HepG2 (cell line): ENCODE results near the gene ABHD12. TPM values are rescaled to one million over a fixed set of nuclear protein-coding genes. Genes with fewer than 3 reads are reported as not detected.

ENCODE experiments used
- CEBPB ChIP-seq: IDR thresholded peaks from 2 replicates; pipeline ENCODE4 v1.6.1; 2011; ENCODE audit warnings: low read depth, low read length, improper control_type of control experiment, borderline replicate concordance
- DNMT1 ChIP-seq: sonication (generic); formaldehyde crosslinking; IDR thresholded peaks from 2 replicates; pipeline ENCODE4 v1.5.1; 2020; ENCODE audit warnings: mild to moderate bottlenecking, missing genetic modification reagents
- HDAC1 ChIP-seq: sonication (generic); formaldehyde crosslinking; IDR thresholded peaks from 2 replicates; pipeline ENCODE4 v1.5.1; 2020; ENCODE audit warnings: mild to moderate bottlenecking, missing genetic modification reagents
- KAT8 ChIP-seq: IDR thresholded peaks from 2 replicates; pipeline ENCODE4 v1.6.1; 2016; ENCODE audit warnings: missing genetic modification reagents, missing compliant biosample characterization
- MED8 ChIP-seq: sonication (generic); formaldehyde crosslinking; IDR thresholded peaks from 2 replicates; pipeline ENCODE4 v1.8.1; 2023; ENCODE audit warnings: mild to moderate bottlenecking, missing genetic modification reagents; ENCODE audit not compliant: insufficient replicate concordance
- MTA1 ChIP-seq: sonication (generic); formaldehyde crosslinking; IDR thresholded peaks from 2 replicates; pipeline ENCODE4 v1.4.0; 2020; ENCODE audit warnings: missing genetic modification reagents, mild to moderate bottlenecking, borderline replicate concordance
- NFKB2 ChIP-seq: sonication (generic); formaldehyde crosslinking; IDR thresholded peaks from 2 replicates; pipeline ENCODE4 v1.4.0; 2020; ENCODE audit warnings: missing genetic modification reagents, borderline replicate concordance
- RCOR2 ChIP-seq: IDR thresholded peaks from 2 replicates; pipeline ENCODE4 v1.6.1; 2016; ENCODE audit warnings: missing biosample characterization, missing genetic modification reagents
- RFXANK ChIP-seq: IDR thresholded peaks from 2 replicates; pipeline ENCODE4 v1.6.1; 2016
- SCMH1 ChIP-seq: sonication (generic); formaldehyde crosslinking; IDR thresholded peaks from 2 replicates; pipeline ENCODE4 v1.9.0; 2021; ENCODE audit warnings: missing genetic modification reagents, mild to moderate bottlenecking, borderline replicate concordance
- SMAD1 ChIP-seq: sonication (generic); formaldehyde crosslinking; IDR thresholded peaks from 2 replicates; pipeline ENCODE4 v1.4.0; 2020; ENCODE audit warnings: missing genetic modification reagents, low read depth, mild to moderate bottlenecking, borderline replicate concordance
- SMARCE1 ChIP-seq: fragments of 450-650 bp; IDR thresholded peaks from 2 replicates; pipeline ENCODE4 v1.6.1; 2017; ENCODE audit warnings: borderline replicate concordance
- ZFP82 ChIP-seq: sonication (generic); formaldehyde crosslinking; IDR thresholded peaks from 2 replicates; pipeline ENCODE4 v1.5.1; 2020; ENCODE audit warnings: mild to moderate bottlenecking, missing genetic modification reagents, borderline replicate concordance
- ZNF329 ChIP-seq: sonication (generic); formaldehyde crosslinking; IDR thresholded peaks from 2 replicates; pipeline ENCODE4 v1.9.0; 2021; ENCODE audit warnings: low read depth, mild to moderate bottlenecking, missing genetic modification reagents
- ZNF616 ChIP-seq: sonication (generic); formaldehyde crosslinking; IDR thresholded peaks from 2 replicates; pipeline ENCODE4 v1.5.0; 2020; ENCODE audit warnings: low read depth, mild to moderate bottlenecking, missing genetic modification reagents
- ZNF879 ChIP-seq: sonication (generic); formaldehyde crosslinking; IDR thresholded peaks from 2 replicates; pipeline ENCODE4 v1.8.1; 2023; ENCODE audit warnings: missing genetic modification reagents
- polyA plus RNA-seq, 8 experiments: library from polyadenylated mRNA; depleted of rRNA in 3 of 8; stranded (reverse) in 7 of 8; unstranded in 1 of 8; fragments of >200 nt; fragmentation: Illumina TruSeq in 4 of 8; extraction: Trizol in 4 of 8; gene quantifications; 2 replicates each; pipeline versions ENCODE4 v1.2.1 to v1.2.3, GENCODE V29; 2011 to 2016; ENCODE audit warnings: low read depth in 4 of 8, missing spikeins in 1 of 8, mixed read lengths in 1 of 8; ENCODE audit not compliant: insufficient read depth in 1 of 8
- total RNA-seq, 5 experiments: library from RNA; depleted of rRNA; stranded (reverse); fragments of >200 nt; fragmentation: Illumina TruSeq; extraction: Trizol; gene quantifications; 2 replicates each; pipeline ENCODE4 v1.2.3, GENCODE V29; 2016; ENCODE audit warnings: low read depth in 1 of 5
- TF ChIP-seq, protein P1 (sequence below), 2 experiments: fragments of 450-650 bp in 1 of 2; sonication (generic) in 1 of 2; formaldehyde crosslinking in 1 of 2; IDR thresholded peaks; 2 replicates each; pipeline versions ENCODE4 v1.6.1 to v1.8.0; 2016 to 2022; ENCODE audit warnings: antibody characterized with exemption in 1 of 2, mild to moderate bottlenecking in 1 of 2, missing genetic modification reagents in 1 of 2
- TF ChIP-seq, protein P2 (sequence below), 2 experiments: sonication (generic) in 1 of 2; formaldehyde crosslinking in 1 of 2; IDR thresholded peaks; 2 replicates each; pipeline versions ENCODE4 v1.5.1 to v1.6.1; 2011 to 2020; ENCODE audit warnings: borderline replicate concordance in 1 of 2, low read depth in 1 of 2, low read length in 1 of 2, mild to moderate bottlenecking in 1 of 2, missing genetic modification reagents in 1 of 2, moderate library complexity in 1 of 2

The ABHD12 gene
- total and polyA plus RNA-seq, 2 of the 13 experiments (the other 11 are each of a cell fraction or from before 2014, with no cell fraction given), result 23.5 to 72.1 TPM

DNA sequence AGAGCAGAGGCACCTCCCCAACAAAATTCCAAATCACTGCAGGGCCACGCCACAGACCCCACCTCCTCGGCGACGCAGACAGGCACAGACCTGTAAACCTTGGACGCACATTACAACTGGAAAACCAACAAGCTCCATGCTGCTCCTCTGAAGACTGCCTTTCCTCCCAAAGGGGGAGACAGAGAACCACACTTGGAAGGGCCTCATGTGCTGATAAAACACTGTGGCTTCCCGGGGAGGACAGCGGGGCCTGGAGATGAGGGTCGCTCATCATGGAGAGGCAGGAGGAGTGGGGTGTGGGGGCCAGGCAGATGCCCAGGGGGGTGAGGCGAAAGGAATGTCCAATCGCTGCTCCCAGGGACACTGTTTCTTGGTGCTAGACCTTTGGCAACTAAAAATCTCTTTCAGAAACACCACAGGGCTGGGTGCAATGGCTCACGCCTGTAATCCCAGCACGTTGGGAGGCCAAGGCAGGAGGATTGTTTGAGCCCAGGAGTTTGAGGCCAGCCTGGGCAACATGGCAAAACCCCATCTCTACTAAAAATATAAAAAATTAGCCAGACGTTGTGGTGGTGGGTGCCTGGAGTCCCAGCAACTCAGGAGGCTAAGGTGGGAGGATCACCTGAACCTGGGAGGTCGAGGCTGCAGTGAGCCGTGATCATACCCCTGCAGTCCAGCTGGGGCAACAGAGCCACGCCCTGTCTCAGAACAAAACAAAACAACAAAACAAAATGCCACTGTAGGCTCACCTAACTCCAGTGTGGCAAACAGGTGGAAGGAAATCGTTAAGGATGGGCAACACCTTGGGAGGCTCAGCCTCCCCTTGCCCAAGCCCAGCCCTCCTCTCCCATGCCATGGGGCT lies 53.8 kb downstream of the ABHD12 start (continued):
- TF ChIP-seq, protein P1, sequence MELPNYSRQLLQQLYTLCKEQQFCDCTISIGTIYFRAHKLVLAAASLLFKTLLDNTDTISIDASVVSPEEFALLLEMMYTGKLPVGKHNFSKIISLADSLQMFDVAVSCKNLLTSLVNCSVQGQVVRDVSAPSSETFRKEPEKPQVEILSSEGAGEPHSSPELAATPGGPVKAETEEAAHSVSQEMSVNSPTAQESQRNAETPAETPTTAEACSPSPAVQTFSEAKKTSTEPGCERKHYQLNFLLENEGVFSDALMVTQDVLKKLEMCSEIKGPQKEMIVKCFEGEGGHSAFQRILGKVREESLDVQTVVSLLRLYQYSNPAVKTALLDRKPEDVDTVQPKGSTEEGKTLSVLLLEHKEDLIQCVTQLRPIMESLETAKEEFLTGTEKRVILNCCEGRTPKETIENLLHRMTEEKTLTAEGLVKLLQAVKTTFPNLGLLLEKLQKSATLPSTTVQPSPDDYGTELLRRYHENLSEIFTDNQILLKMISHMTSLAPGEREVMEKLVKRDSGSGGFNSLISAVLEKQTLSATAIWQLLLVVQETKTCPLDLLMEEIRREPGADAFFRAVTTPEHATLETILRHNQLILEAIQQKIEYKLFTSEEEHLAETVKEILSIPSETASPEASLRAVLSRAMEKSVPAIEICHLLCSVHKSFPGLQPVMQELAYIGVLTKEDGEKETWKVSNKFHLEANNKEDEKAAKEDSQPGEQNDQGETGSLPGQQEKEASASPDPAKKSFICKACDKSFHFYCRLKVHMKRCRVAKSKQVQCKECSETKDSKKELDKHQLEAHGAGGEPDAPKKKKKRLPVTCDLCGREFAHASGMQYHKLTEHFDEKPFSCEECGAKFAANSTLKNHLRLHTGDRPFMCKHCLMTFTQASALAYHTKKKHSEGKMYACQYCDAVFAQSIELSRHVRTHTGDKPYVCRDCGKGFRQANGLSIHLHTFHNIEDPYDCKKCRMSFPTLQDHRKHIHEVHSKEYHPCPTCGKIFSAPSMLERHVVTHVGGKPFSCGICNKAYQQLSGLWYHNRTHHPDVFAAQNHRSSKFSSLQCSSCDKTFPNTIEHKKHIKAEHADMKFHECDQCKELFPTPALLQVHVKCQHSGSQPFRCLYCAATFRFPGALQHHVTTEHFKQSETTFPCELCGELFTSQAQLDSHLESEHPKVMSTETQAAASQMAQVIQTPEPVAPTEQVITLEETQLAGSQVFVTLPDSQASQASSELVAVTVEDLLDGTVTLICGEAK (IDR thresholded peaks at IDR 0.05), result no peak
- TF ChIP-seq, protein P1 (CRISPR knock-in tag; IDR thresholded peaks at IDR 0.05), result 0 out of 2 replicates have a peak, but pooled peaks have one; percentile 14
- TF ChIP-seq SMARCE1 (no peak), ZFP82 (CRISPR knock-in tag) (no peak), ZNF616 (CRISPR knock-in tag) (no peak), DNMT1 (CRISPR knock-in tag) (no peak), NFKB2 (no peak), ZNF329 (CRISPR knock-in tag) (no peak; the same call in 1 of the 2 replicates), ZNF879 (CRISPR knock-in tag) (no peak), SMAD1 (CRISPR knock-in tag) (no peak), MTA1 (CRISPR knock-in tag) (no peak), CEBPB (no peak), SCMH1 (CRISPR knock-in tag) (no peak), MED8 (no peak), HDAC1 (CRISPR knock-in tag) (no peak), RFXANK (CRISPR knock-in tag) (no peak), KAT8 (CRISPR knock-in tag) (no peak), RCOR2 (CRISPR knock-in tag) (no peak)
- TF ChIP-seq, protein P2, sequence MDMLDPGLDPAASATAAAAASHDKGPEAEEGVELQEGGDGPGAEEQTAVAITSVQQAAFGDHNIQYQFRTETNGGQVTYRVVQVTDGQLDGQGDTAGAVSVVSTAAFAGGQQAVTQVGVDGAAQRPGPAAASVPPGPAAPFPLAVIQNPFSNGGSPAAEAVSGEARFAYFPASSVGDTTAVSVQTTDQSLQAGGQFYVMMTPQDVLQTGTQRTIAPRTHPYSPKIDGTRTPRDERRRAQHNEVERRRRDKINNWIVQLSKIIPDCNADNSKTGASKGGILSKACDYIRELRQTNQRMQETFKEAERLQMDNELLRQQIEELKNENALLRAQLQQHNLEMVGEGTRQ (IDR thresholded peaks at IDR 0.05; ENCODE audit: low read depth, low read length), result no peak
- TF ChIP-seq, protein P2 (CRISPR knock-in tag; IDR thresholded peaks at IDR 0.05; ENCODE audit: borderline replicate concordance), result no peak
